GM19372 (cell line): ENCODE results near the gene STPG4.
"Not testable (repeated sequence)": the region's sequence is repeated elsewhere in the genome, so short reads cannot be mapped to it uniquely, and the experiment has no call there.

Experiments
- ATAC-seq: cut with Tn5 transposase; IDR thresholded peaks from one replicate; pipeline ENCODE4 v1.9.1; 2021; ENCODE audit warnings: mild to moderate bottlenecking, low read depth, moderate library complexity; ENCODE audit not compliant: unreplicated experiment

Gene STPG4

GRCh38 chr2:47173986-47174732 lies 19.1 kb upstream of the STPG4 start:
- no peak for ATAC-seq

GRCh38 chr2:47172922-47173695 lies 18.0 kb upstream of the STPG4 start:
- no peak for ATAC-seq

DNA sequence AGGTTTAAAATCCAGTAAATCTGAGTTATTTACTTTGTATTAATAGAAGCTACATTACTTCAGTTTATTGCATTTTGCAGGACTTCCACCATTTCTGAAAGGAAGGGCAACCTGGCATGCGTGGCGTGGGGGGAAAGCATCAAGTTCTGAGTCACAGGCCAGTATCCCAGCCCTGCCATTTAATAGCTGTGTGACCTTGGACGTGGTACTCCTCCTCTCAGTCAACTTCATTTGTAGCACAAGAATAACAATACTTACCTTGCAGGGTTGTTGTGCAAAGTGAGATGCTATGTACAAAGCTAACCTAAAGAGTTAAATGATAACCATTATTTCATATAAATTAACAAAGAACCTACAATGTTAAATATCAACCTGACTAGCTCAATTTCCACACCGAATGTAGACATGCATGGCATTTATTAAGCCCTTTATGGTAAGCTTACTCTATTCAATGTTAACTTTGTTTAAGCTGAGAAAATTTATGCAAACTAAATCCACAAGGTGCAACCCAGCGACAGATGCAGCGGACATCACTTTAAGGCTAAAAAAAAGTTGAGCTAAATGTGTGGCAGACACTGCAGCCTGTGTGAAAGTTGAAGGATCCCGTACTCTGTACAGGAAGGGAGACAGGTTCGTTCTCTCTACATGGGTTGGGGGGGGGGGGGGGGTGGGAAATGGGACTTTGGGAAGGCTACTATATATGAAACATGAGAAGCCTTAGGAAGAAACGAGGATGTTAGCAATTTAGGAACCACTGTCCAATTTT lies 17.2 kb upstream of the STPG4 start:
- no peak for ATAC-seq

- ATAC-seq = no peak
Observed at GRCh38 chr2:47169784-47170183, 14.7 kb upstream of the STPG4 start.

GRCh38 chr2:47168895-47169294 lies 13.8 kb upstream of the STPG4 start:
- ATAC-seq = not testable (repeated sequence)

DNA sequence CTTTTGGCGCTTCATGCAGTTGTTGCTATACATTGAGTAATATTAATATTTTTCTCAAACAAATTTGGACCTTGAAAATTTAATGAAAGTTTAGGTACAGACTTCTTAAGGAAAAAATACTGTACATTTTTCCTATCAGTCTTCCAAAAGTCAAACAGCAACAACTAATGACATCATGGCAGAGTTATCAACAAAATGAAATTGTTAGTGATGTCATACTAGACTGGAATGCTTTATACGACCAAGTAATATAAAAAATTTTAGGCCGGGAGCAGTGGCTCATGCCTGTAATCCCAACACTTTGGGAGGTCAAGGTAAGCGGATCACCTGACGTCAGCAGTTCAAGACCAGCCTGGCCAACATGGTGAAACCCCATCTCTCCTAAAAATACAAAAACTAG lies 12.0 kb upstream of the STPG4 start:
- ATAC-seq = no peak

DNA sequence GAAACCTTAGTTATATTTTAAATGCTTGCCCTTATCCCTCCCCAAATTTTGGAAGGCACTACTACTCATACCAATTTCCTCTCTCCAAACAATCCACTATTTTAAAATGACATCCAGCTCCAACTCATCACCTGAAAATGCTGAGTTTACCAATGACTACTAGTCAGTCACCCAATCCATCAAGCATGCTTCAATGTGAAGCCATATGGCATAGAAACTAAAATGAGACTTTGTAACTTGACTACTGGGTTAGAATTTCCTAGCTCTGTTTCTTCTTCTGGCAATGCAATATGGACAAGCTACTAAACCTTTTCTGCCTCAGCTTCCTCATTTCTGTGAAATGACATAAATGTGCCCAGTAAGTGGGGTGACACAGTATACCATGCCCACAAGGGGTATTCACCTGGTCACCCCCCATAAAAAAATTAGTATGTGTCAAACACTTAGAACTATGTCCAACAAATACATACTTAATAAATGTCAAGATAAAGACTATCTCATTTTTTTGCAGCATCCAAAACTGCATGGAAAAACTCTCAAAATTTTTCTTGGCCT lies 10.0 kb upstream of the STPG4 start:
- ATAC-seq = no peak

GRCh38 chr2:47162780-47163179 lies 7.7 kb upstream of the STPG4 start:
- ATAC-seq = no peak

DNA sequence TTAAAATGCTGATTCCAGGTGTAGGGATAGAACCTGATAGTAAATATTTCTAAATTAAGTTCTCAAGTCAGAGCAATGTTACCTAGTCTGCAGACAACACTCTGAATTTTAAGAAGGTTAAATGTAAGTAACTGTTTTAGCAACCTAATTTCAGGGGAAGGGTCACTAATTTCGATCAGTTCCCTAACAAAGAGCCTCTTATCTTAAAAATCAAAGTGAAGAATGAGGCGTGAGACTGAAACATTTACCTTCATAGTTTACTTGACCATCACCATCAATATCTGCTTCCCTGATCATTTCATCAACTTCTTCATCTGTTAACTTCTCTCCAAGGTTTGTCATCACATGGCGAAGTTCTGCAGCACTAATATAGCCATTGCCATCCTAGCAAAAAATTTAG lies 6.4 kb upstream of the STPG4 start:
- no peak for ATAC-seq

- ATAC-seq = no peak
Observed at GRCh38 chr2:47160660-47161059, 5.6 kb upstream of the STPG4 start.

GRCh38 chr2:47160211-47160610 lies 5.1 kb upstream of the STPG4 start:
- ATAC-seq = no peak

- no peak for ATAC-seq
Observed at GRCh38 chr2:47159627-47160026, 4.5 kb upstream of the STPG4 start.

DNA sequence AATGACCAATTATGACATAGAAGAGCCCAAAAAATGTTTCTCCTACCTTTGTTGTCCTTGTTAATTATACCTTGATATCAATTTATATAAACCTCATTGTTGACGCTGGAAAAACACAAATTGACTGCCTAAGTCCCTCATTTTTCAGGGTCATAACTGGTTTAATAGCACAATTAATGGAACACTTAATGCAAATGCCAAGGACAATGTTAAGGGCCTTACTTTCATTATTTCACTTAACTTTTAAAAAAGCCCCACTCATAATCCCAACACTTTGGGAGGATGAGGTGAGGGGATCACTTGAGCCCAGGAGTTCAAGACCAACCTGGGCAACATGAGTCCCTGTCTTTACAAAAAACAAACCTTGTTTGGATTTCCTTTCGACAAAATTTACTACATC lies 3.5 kb upstream of the STPG4 start:
- ATAC-seq = no peak

GRCh38 chr2:47152803-47153202 lies 2.3 kb downstream of the STPG4 start:
- no peak for ATAC-seq

- ATAC-seq = no peak
Observed at GRCh38 chr2:47150175-47150574, 4.9 kb downstream of the STPG4 start.

DNA sequence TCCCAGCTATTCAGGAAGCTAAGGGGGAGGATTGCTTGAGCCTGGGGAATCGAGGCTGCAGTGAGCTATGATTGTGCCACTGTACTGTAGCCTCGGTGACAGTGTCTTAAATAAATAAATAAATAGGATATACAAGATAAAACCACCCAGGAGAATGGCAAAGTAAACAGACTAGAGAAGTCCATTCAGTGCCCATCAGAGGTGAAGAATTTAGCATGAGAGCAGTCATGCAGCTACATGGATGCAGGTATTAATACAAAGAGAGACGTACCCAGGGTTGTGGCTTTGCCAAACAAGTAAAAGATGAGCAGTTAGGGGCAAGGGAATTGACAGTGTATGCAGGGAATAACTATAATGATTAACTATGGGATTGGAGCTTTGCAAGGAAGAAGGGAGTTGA lies 8.1 kb downstream of the STPG4 start:
- ATAC-seq = no peak

GRCh38 chr2:47145466-47145865 lies 9.6 kb downstream of the STPG4 start:
- no peak for ATAC-seq

DNA sequence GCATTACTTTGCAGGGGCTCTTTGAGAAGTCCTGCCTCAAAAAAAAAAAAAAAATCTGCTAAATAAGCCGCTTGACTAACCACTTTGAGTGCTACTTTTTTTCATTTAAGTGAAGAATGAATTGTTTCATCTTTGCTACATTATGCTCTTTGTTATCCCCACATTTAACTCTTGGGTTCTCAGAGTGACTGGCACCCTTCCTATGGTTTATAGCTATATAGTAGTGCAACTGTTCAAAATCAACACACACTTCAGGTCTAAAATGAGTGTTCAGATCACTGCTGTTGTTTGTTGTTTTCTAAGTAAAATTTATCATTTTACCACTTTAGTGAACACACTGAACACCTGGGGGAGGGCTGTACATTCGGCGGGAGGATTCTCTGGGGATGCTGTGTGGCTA lies 13.6 kb downstream of the STPG4 start:
- no peak for ATAC-seq

DNA sequence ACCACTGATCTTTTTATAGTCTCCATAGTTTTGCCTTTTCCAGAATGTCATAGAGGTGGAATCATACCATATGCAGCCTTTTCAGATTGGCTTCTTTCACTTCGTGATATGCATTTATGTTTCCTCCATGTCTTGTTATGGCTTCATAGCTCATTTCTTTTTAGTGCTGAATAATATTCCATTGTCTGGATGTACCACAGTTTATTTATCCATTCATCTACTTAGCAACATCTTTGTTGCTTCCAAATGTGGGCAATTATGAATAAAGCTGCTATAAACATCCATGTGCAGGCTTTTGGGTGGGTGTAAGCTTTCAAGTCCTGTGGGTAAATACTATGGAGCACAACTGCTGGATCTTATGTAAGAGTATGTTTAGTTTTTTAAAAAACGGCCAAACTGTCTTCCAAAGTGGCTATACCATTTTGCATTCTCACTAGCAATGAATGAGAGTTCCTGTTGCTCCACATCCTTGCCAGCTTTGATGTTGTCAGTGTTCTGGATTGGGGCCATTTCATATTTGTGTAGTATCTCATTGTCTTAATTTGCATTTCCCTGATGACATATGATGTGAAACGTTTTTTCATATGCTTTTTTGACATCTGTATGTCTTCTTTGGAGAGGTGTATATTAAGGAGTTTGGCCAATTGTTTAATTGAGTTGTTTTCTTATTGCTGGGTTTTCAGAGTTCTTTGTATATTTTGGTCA lies 20.6 kb downstream of the STPG4 start:
- no peak for ATAC-seq

- ATAC-seq = no peak
Observed at GRCh38 chr2:47133046-47133445, 22.1 kb downstream of the STPG4 start.
